GM12801 (cell line): ENCODE data around the gene SERBP1.

Experiments
- TF ChIP-seq, protein P1 (sequence below): IDR thresholded peaks from one replicate; pipeline ENCODE4 v1.5.1; 2011; ENCODE audit warnings: control low read depth; ENCODE audit not compliant: insufficient read length; ENCODE audit errors: extremely low read depth

The SERBP1 gene

GRCh38 chr1:67437961-67438360 lies 7.8 kb upstream of the SERBP1 start:
- TF ChIP-seq, protein P1, sequence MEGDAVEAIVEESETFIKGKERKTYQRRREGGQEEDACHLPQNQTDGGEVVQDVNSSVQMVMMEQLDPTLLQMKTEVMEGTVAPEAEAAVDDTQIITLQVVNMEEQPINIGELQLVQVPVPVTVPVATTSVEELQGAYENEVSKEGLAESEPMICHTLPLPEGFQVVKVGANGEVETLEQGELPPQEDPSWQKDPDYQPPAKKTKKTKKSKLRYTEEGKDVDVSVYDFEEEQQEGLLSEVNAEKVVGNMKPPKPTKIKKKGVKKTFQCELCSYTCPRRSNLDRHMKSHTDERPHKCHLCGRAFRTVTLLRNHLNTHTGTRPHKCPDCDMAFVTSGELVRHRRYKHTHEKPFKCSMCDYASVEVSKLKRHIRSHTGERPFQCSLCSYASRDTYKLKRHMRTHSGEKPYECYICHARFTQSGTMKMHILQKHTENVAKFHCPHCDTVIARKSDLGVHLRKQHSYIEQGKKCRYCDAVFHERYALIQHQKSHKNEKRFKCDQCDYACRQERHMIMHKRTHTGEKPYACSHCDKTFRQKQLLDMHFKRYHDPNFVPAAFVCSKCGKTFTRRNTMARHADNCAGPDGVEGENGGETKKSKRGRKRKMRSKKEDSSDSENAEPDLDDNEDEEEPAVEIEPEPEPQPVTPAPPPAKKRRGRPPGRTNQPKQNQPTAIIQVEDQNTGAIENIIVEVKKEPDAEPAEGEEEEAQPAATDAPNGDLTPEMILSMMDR, result no peak

DNA sequence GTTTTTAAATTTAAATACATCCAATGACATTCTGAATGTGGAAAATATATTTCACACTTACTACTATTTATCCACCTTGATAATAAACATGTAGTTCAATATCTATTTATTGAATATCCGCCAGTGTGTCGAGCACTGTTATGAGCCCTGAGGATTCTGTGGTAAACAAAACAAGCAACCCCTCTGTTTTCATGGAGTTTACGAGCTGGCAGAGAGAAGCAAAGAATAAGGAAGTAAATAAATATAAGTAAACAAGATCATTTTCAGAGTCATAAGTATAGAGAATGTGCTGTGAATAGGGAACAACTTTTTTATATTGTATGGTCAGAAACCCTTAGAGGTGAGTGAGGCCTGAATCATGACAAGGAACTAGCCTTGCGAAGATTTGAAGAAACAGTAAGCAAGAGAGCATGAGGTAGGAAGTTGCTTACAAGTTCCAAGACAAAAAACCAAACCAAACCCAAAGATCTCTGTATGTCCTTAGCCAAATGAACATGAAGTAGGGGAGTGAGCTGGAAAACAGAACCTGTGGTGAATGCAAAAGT lies 6.4 kb upstream of the SERBP1 start:
- TF ChIP-seq, protein P1, result no peak

DNA sequence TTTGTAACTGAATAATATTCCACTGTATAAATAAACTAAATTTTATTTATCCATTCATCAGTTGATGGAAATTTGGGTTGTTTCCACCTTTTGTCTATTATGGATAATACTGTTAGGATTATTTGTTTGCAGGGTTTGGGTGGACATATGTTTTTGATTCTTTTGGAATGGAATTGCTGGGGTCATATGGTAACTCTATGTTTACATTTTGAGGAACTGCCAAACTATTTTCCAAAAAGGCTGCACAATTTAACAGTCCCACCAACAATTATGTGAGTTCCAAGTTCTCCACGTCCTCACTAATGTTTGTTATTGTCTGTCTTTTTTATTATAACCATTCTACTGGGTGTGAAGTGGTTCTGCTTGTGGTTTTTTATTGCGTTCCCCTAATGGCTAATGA lies 4.3 kb upstream of the SERBP1 start:
- TF ChIP-seq, protein P1, result no peak

DNA sequence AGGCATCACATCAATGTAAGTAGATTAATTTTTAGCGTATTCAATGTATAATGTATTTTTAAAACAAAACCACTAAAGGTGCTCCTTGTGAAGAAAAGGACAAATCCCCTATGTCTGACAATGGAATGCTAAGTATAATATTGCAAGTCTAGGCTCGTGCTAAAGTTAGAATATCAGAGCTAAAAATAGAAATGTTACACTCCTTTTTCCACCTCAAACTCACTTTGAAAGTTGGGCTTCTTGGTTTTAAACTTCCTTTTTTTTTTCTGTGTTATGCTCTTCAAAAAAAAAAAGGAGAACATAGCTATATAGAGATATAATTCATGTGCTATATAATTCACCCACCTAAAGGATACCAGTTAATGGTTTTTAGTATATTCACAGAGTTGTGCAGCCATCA lies 3.6 kb upstream of the SERBP1 start:
- TF ChIP-seq, protein P1, result no peak

DNA sequence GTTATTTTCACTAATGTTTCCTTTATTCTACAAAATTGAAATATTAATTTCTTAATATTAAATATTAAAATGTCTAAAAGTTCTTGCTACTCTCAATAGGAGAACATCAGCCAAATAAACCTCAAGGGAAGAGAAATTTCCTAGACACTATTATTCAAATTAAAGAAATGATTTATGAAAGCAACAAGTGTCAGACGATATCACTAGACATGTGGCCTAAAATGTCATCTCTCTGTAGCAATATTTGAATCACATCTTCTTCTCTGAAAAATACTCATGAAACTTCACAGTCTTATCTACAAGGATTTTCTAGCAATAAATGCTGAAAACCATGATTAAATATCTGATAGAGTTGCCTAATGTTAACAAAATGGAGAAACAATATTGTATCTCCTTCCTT lies 2.5 kb upstream of the SERBP1 start:
- TF ChIP-seq, protein P1, result no peak

DNA sequence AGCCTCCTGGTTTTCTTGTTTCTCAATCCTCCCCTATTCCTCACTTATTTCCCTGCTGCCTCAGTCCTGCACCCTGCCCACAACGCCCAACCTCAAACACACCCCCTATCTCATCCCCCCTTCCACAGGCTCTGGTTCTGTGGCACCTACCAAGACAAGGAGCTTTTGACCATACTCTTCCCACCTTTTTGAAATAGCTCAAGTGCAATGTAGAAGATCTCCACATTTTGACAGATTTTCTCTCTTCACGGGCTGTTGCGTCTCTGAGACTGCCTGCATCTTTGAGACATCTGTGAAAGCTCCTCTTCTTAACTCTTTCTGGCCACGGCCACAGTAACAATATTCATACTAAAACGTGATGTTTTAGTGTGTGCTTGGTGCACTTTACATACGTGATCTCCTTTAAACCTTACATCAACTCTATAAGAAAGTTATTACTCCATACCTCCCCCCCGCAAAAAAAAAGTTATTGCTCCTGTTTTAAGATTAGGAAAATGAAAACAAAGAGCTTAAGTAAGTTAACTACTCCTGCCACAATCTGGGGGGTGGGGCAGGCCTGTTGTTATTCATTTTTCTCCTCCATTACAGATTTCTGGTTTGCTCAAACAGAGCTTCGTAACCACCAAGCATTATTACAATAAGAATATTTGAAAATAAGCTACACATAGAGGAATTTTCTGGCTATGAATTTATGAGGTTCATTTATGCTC lies 1.8 kb upstream of the SERBP1 start:
- TF ChIP-seq, protein P1, result no peak

DNA sequence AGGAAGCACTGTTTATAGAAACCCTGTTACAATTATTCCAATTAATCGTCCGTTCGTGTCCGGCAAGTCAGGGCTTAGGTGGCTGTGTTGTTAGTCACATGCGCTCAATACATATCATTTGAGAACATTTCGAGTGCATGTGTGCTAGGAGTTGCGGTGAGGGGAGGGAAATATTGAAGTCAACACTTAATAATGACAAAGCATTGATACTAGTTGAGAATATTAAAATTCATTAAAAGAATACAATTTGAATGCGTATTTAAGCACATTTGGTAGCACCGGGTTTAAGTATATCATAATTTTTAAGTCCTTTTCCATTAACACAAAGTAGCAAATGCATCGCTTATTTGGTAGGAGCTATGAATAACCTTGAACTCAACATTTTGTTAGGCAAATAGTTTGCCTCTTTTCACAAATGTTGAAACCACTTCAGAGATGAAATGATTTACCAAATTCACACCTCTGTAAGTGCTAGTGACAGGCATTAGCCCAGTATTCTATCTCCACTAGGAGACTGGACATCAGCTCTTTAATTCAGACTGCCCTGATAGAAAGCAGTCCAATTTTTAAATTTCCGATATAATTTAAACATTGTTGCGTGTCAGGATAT lies 1.1 kb upstream of the SERBP1 start:
- TF ChIP-seq, protein P1, result no peak
